Measurements from ENCODE around the gene PRKCH. TPM values are rescaled to one million over a fixed set of nuclear protein-coding genes. Genes with fewer than 3 reads are reported as not detected.

PRKCH gene
- total RNA-seq, 3 donors from 2014 or later, result 27.0 to 41.3 (median 34.0) TPM

DNA sequence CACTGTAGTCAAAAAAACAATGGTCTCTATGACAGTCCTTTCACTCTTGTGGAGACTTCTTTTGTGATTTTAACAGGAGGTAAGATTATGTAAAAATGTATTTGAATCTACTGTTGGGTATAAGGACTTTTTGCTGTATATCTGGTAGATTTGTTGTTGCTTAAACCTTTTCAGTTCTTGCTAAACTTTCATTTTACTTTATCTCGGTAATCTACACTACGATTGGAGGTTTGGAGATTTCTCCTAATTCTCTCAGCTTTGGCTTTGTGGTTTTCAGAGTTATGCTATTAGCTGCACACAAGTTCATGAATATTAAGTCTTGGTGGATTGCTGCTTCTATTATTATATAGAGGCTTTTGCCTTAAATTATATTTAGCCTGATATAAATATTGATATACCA, 257.4 kb downstream of the PRKCH start:
- intact Hi-C loops (cut with DNase I; ENCODE audit: low total_unique reads), result no loop called here
- H3K4me3 ChIP-seq, result no peak overlapping the region
- H3K4me1 ChIP-seq, result no peaks in the 10 kb centered on the region
- no peak for DNase-seq (ENCODE audit: low spot score in 2 of 2)
- TF ChIP-seq POLR2A (IDR thresholded peaks at IDR 0.05) (no peak), CTCF (IDR thresholded peaks at IDR 0.05) (no peak), POLR2AphosphoS5 (IDR thresholded peaks at IDR 0.05) (no peak)
- no peaks in the 10 kb centered on the region for H3K36me3 ChIP-seq
- H3K27me3 ChIP-seq, result no peaks in the 10 kb centered on the region
- H3K27ac ChIP-seq, result no peak overlapping the region
- H3K9me3 ChIP-seq, result no peaks in the 10 kb centered on the region

DNA sequence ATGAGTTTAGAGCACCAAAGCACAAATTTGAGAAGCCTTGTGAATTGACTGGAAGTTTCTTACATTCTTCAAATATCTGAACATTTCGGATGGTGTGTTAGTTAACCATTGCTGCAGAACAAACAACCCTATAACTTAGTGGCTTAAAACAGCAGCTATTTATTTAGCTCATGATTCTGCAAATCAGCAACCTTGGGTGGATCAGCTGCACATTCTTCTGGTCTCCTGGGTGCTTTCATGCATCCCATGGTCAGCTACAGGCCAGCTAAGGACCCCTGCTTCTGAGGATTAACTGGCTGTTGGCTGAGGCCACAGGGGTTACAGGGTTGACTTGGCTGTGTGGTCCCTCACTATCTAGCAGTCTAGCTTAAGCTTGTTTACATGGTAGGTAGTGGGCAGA, 260.0 kb downstream of the PRKCH start:
- H3K4me3 ChIP-seq, result no peak overlapping the region
- no peak for TF ChIP-seq CTCF (IDR thresholded peaks at IDR 0.05)
- TF ChIP-seq POLR2AphosphoS5 (IDR thresholded peaks at IDR 0.05), result no peak
- TF ChIP-seq POLR2A (IDR thresholded peaks at IDR 0.05), result no peak
- no peak overlapping the region for H3K27ac ChIP-seq
- intact Hi-C loops (cut with DNase I; ENCODE audit: low total_unique reads), result no loop called here
- no peak for DNase-seq (ENCODE audit: low spot score in 2 of 2)
- H3K36me3 ChIP-seq, result no peaks in the 10 kb centered on the region
- H3K9me3 ChIP-seq, result no peaks in the 10 kb centered on the region
- no peaks in the 10 kb centered on the region for H3K27me3 ChIP-seq
- H3K4me1 ChIP-seq, result no peaks in the 10 kb centered on the region

DNA sequence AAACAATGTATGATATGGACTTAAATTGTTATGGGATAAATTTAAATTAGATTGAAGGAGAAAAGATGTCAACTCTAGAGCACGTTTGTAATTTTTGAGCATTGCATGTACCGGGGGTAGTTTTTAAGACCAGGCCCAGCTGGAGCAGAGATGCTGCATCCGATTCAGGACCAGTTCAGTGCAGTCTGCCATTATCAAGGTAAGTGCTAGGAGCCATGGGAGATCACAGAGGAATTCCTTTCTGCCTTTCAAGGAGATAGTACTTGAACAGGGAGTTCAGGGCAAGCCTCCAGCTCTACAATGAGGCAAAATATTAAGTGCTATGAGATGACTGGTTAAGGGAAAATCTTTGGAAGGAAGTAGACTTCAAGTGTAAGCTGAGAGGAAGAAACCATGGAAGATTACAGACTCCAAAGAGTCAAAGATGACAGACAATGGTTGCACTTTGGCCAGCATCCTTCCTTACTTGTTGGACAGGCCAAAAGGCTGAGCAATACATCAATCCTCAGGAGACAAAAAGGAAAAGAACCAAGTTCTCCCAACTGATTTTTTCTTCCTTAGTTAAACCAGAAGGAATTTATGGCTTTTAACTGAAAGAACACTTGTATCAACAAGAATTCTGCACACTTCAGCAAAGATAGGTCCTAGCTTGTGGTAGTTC, 260.7 kb downstream of the PRKCH start:
- no peaks in the 10 kb centered on the region for H3K9me3 ChIP-seq
- TF ChIP-seq POLR2A (IDR thresholded peaks at IDR 0.05) (no peak), POLR2AphosphoS5 (IDR thresholded peaks at IDR 0.05) (no peak), CTCF (IDR thresholded peaks at IDR 0.05) (no peak)
- H3K36me3 ChIP-seq, result no peaks in the 10 kb centered on the region
- no peak overlapping the region for H3K4me3 ChIP-seq
- no peak for DNase-seq (ENCODE audit: low spot score in 2 of 2)
- no peaks in the 10 kb centered on the region for H3K27me3 ChIP-seq
- intact Hi-C loops (cut with DNase I; ENCODE audit: low total_unique reads), result no loop called here
- H3K27ac ChIP-seq, result no peak overlapping the region
- H3K4me1 ChIP-seq, result no peaks in the 10 kb centered on the region

DNA sequence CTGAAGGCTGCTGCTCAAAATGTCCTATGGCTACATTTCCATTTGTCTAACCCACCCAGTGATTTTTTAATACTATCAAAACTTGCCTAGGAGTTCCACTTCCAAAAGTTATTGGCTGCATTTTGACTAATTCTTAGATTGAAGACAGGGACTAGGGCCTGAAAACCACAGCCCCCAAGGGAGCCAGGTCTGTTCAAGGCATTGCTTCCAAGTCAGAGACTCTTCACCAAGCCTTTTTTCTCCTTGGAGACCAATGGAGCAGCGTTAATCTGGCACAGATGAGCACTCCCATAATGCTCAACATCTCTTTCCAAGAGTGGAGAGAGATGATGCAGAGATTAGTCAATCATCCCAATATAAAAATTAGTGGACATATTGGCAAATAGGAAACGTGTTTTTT, 261.4 kb downstream of the PRKCH start:
- Histone ChIP-seq H3K4me1 (no peaks in the 10 kb centered on the region), H3K27me3 (no peaks in the 10 kb centered on the region), H3K4me3 (no peak overlapping the region), H3K9me3 (no peaks in the 10 kb centered on the region), H3K27ac (no peak overlapping the region), H3K36me3 (no peaks in the 10 kb centered on the region)
- intact Hi-C loops (cut with DNase I; ENCODE audit: low total_unique reads), result no loop called here
- TF ChIP-seq POLR2AphosphoS5 (IDR thresholded peaks at IDR 0.05) (no peak), POLR2A (IDR thresholded peaks at IDR 0.05) (no peak), CTCF (IDR thresholded peaks at IDR 0.05) (no peak)
- DNase-seq (ENCODE audit: low spot score in 2 of 2), result no peak

GRCh38 chr14:61584331-61584741, 263.0 kb downstream of the PRKCH start:
- Histone ChIP-seq H3K27me3 (no peaks in the 10 kb centered on the region), H3K4me1 (no peaks in the 10 kb centered on the region), H3K9me3 (no peaks in the 10 kb centered on the region), H3K4me3 (no peak overlapping the region), H3K27ac (no peak overlapping the region), H3K36me3 (no peaks in the 10 kb centered on the region)
- DNase-seq (ENCODE audit: low spot score in 2 of 2), result no peak
- intact Hi-C loops (cut with DNase I; ENCODE audit: low total_unique reads), result no loop called here
- TF ChIP-seq CTCF (IDR thresholded peaks at IDR 0.05) (no peak), POLR2AphosphoS5 (IDR thresholded peaks at IDR 0.05) (no peak), POLR2A (IDR thresholded peaks at IDR 0.05) (no peak)

All from breast epithelium (tissue), 4 donors.